ENCODE results near the gene NRXN3. TPM values are rescaled to one million over a fixed set of nuclear protein-coding genes. Genes with fewer than 3 reads are reported as not detected.
A peak's percentile ranks its signal among the peaks of the same experiment; 100 is the strongest.

NRXN3 gene
- total and polyA plus RNA-seq, 2 of the 4 experiments (the other 2 are of a cell fraction), result 4.8 to 25.1 TPM

GRCh38 chr14:79586416-79586815 lies 1416.2 kb downstream of the NRXN3 start:
- H3K4me3 ChIP-seq (ENCODE audit: insufficient read depth, low read depth, low read length), result no peak overlapping the region
- 0 out of 2 replicates have a peak overlapping the region, but pooled peaks have one; percentile 35 for H3K14ac ChIP-seq (replicated peaks; ENCODE audit: low read depth, low read length)
- H3K79me1 ChIP-seq (ENCODE audit: low read depth in 1 of 2, low read length in 2 of 2), result no peaks in the 10 kb centered on the region; a peak in 1 of 4 replicates
- H3K23ac ChIP-seq (ENCODE audit: low read depth, low read length), result no peak overlapping the region
- ChIA-PET POLR2A (ENCODE audit: unreplicated experiment) (no interaction called here), CTCF (no interaction called here)
- peak overlapping the region; percentile 63 for H3K18ac ChIP-seq (ENCODE audit: low read depth, low read length)
- H2BK120ac ChIP-seq (ENCODE audit: low read depth, low read length), result peak overlapping the region; percentile 83; the same call in 1 of the 2 replicates
- peak overlapping the region; percentile 30; the same call in 1 of the 2 replicates for H4K5ac ChIP-seq (ENCODE audit: low read depth, low read length)
- peak overlapping the region; percentile 77 for H4K91ac ChIP-seq (ENCODE audit: insufficient read depth, low read depth, low read length)
- H3K9me1 ChIP-seq (ENCODE audit: insufficient read depth, low read length), result peaks cover 7% of the 10 kb centered on the region; the same call in 1 of the 2 replicates
- no peak overlapping the region for H3K9ac ChIP-seq (ENCODE audit: low read depth, low read length)
- BruUV-seq (replicated peaks), result no TSS peak
- H3K27ac ChIP-seq (ENCODE audit: insufficient read depth, low read length), result 0 out of 2 replicates have a peak overlapping the region, but pooled peaks have one; percentile 55
- no peak overlapping the region for H2AK9ac ChIP-seq (replicated peaks; ENCODE audit: low read depth, low read length, poor library complexity)
- H3K56ac ChIP-seq (ENCODE audit: extremely low read depth, insufficient read depth, low read length), result no peak overlapping the region
- no peaks in the 10 kb centered on the region for H3K36me3 ChIP-seq (ENCODE audit: control insufficient read depth, insufficient read depth, low read length)
- H3K4ac ChIP-seq (ENCODE audit: low read depth, low read length), result peak overlapping the region; percentile 58
- ATAC-seq (ENCODE audit: low read depth) (no peak), DNase-seq (no peak)
- peak overlapping the region; percentile 72; the same call in 1 of the 2 replicates for H2AK5ac ChIP-seq (ENCODE audit: low read depth, low read length)
- peak overlapping the region; percentile 78; the same call in 1 of the 2 replicates for H2BK20ac ChIP-seq (ENCODE audit: low read depth, low read length)
- intact Hi-C loops (cut with micrococcal nuclease), result loop anchor here (10.0 kb wide), 1 partner anchor 1268 kb away; no protein-coding TSS in a partner anchor
- peak overlapping the region; percentile 98 for H2BK5ac ChIP-seq (ENCODE audit: low read depth, low read length, poor library complexity, severe bottlenecking)
- WGBS, 2 experiments (ENCODE audit: extremely low coverage in 2 of 2, insufficient read length in 1 of 2), result no CpG with 5 or more reads among the region's 5 CpGs
- TF ChIP-seq MAFK (IDR thresholded peaks at IDR 0.05; ENCODE audit: low read depth, low read length) (no peak), CEBPB (IDR thresholded peaks at IDR 0.05; ENCODE audit: low read depth, low read length) (no peak), MAZ (IDR thresholded peaks at IDR 0.05; ENCODE audit: borderline replicate concordance, low read depth, low read length) (no peak), BHLHE40 (IDR thresholded peaks at IDR 0.05; ENCODE audit: low read depth, low read length) (no peak), POLR2A (IDR thresholded peaks at IDR 0.05; ENCODE audit: low read depth, low read length) (no peak), NFE2L2 (IDR thresholded peaks at IDR 0.05; ENCODE audit: low read depth, low read length) (no peak), RCOR1 (IDR thresholded peaks at IDR 0.05; ENCODE audit: insufficient replicate concordance, low read length) (no peak), CHD1 (IDR thresholded peaks at IDR 0.05; ENCODE audit: low read depth, low read length) (no peak), MXI1 (IDR thresholded peaks at IDR 0.05; ENCODE audit: borderline replicate concordance, low read depth, low read length) (no peak), FOS (IDR thresholded peaks at IDR 0.05; ENCODE audit: low read depth, low read length) (no peak), RAD21 (IDR thresholded peaks at IDR 0.05; ENCODE audit: low read length) (no peak), RFX5 (IDR thresholded peaks at IDR 0.05; ENCODE audit: low read depth, low read length) (no peak), SMC3 (IDR thresholded peaks at IDR 0.05; ENCODE audit: low read depth, low read length) (no peak)
- TF ChIP-seq, protein P1, sequence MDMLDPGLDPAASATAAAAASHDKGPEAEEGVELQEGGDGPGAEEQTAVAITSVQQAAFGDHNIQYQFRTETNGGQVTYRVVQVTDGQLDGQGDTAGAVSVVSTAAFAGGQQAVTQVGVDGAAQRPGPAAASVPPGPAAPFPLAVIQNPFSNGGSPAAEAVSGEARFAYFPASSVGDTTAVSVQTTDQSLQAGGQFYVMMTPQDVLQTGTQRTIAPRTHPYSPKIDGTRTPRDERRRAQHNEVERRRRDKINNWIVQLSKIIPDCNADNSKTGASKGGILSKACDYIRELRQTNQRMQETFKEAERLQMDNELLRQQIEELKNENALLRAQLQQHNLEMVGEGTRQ (IDR thresholded peaks at IDR 0.05; ENCODE audit: low read depth, low read length), result no peak
- TF ChIP-seq, protein P2, sequence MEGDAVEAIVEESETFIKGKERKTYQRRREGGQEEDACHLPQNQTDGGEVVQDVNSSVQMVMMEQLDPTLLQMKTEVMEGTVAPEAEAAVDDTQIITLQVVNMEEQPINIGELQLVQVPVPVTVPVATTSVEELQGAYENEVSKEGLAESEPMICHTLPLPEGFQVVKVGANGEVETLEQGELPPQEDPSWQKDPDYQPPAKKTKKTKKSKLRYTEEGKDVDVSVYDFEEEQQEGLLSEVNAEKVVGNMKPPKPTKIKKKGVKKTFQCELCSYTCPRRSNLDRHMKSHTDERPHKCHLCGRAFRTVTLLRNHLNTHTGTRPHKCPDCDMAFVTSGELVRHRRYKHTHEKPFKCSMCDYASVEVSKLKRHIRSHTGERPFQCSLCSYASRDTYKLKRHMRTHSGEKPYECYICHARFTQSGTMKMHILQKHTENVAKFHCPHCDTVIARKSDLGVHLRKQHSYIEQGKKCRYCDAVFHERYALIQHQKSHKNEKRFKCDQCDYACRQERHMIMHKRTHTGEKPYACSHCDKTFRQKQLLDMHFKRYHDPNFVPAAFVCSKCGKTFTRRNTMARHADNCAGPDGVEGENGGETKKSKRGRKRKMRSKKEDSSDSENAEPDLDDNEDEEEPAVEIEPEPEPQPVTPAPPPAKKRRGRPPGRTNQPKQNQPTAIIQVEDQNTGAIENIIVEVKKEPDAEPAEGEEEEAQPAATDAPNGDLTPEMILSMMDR (conservative IDR thresholded peaks at IDR 0.05; ENCODE audit: low read depth, low read length), result no peak
- TF ChIP-seq, protein P3, sequence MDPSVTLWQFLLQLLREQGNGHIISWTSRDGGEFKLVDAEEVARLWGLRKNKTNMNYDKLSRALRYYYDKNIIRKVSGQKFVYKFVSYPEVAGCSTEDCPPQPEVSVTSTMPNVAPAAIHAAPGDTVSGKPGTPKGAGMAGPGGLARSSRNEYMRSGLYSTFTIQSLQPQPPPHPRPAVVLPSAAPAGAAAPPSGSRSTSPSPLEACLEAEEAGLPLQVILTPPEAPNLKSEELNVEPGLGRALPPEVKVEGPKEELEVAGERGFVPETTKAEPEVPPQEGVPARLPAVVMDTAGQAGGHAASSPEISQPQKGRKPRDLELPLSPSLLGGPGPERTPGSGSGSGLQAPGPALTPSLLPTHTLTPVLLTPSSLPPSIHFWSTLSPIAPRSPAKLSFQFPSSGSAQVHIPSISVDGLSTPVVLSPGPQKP (IDR thresholded peaks at IDR 0.05; ENCODE audit: borderline replicate concordance, low read depth, low read length), result no peak
- dilution Hi-C loops (cut with HindIII; ENCODE audit: low sequenced_read_pairs, unreplicated experiment), result no loop called here
- no peak overlapping the region for H2AFZ ChIP-seq (replicated peaks; ENCODE audit: low read length, poor library complexity)
- no peaks in the 10 kb centered on the region for H3K9me3 ChIP-seq (ENCODE audit: control insufficient read depth, insufficient read depth, low read length)
- no peak overlapping the region for H2BK15ac ChIP-seq (ENCODE audit: low read depth, low read length)
- in situ Hi-C loops (cut with MboI; ENCODE audit: low sequenced_read_pairs), result no loop called here
- no peak overlapping the region for H3K4me2 ChIP-seq (ENCODE audit: low read depth, low read length)
- H3K4me1 ChIP-seq (ENCODE audit: control insufficient read depth, insufficient read depth, low read length), result peaks cover 14% of the 10 kb centered on the region
- H3K27me3 ChIP-seq (ENCODE audit: control insufficient read depth, insufficient read depth, low read length), result no peaks in the 10 kb centered on the region
- H4K8ac ChIP-seq (ENCODE audit: low read depth in 2 of 2, low read length in 2 of 2), result peak overlapping the region; percentile 49 to 72; a peak in 3 of 4 replicates
- no peaks in the 10 kb centered on the region for H4K20me1 ChIP-seq (ENCODE audit: insufficient read depth, low read length)

Measured in IMR-90 (cell line).